GM18517 (cell line): ENCODE data around the gene THOC2.
A peak's percentile ranks its signal among the peaks of the same experiment; 100 is the strongest.
"Not testable (repeated sequence)": the region's sequence is repeated elsewhere in the genome, so short reads cannot be mapped to it uniquely, and the experiment has no call there.

Experiments used
- ATAC-seq: cut with Tn5 transposase; IDR thresholded peaks from one replicate; pipeline ENCODE4 v1.9.1; 2021; ENCODE audit warnings: mild to moderate bottlenecking, moderate library complexity; ENCODE audit not compliant: unreplicated experiment

Gene THOC2

GRCh38 chrX:123736333-123736921 lies 3.6 kb upstream of the THOC2 start:
- no peak for ATAC-seq

DNA sequence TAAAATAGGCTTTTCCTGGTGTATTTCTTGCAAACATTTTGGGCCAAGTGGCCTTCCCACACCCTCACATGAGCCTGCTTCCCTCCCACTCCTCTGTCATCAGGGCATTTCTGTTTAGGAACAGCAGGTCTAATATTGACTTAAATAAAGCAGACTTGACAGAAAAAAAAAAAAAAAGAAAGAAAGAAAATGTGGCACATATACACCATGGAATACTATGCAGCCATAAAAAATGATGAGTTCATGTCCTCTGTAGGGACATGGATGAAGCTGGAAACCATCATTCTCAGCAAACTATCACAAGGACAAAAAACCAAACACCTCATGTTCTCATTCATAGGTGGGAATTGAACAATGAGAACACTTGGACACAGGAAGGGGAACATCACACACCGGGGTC lies 2.3 kb upstream of the THOC2 start:
- not testable (repeated sequence) for ATAC-seq

GRCh38 chrX:123734079-123734478 lies 1.2 kb upstream of the THOC2 start:
- ATAC-seq, result not testable (repeated sequence)

GRCh38 chrX:123731987-123732669 lies 724 bp downstream of the THOC2 start:
- ATAC-seq, result peak; percentile 3

GRCh38 chrX:123731258-123731986 lies 1.4 kb downstream of the THOC2 start:
- ATAC-seq, result no peak

DNA sequence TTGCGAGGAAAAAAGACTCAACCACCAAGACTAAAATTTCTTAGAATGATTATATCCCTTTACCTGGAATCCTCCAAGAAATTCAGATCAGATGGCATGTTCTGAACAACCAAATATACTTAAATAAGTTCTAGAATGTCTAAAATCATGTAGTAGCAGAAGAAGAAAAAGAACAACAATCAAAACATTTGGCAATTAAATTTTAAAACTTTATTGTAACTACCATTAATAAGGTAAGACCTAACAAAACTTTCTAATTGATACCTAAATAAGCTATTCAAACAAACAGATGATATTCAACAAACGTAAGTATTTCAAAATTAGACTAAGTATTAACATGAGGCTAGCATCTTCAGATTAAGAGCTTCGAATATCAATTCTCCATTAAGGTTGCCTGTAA lies 4.3 kb downstream of the THOC2 start:
- ATAC-seq, result no peak

DNA sequence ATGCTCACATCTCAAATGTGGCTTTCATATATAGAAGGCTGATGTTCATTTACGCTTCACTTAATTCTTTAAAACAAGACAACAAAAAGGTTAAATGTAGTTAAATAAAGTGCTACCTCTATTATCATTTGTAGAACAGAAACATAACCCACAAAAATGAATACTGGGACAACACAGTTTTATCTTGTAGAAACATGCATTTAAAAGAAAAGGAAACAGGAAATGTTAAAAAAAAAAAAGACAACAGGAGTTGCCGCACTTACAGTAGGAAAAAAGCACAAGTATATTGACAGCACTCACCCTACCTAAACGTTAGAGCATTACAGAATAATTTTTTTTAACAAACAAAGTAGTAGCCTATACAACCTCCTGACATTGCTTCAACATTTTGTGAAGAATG lies 4.8 kb downstream of the THOC2 start:
- ATAC-seq, result no peak

GRCh38 chrX:123722193-123722592 lies 10.7 kb downstream of the THOC2 start:
- ATAC-seq, result not testable (repeated sequence)

- ATAC-seq, result no peak
Observed at GRCh38 chrX:123720486-123720885, 12.4 kb downstream of the THOC2 start.

- no peak for ATAC-seq
Observed at GRCh38 chrX:123713841-123714240, 19.0 kb downstream of the THOC2 start.

DNA sequence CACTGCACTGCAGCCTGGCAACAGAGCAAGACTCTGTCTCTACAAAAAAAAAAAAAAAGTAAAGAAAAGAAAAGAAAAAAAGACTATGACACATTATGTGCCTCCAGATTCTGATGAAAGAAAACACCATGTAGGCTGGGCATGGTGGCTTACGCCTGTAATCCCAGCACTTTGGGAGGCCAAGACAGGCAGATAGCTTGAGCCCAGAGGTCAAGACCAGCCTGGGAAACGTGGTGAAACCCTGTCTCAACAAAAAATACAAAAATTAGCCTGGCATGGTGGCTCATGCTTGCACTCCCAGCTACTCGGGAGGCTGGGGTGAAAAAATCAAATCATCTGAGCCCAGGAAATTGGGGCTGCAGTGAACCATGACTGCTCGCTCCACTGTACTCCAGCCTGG lies 19.4 kb downstream of the THOC2 start:
- ATAC-seq, result no peak

DNA sequence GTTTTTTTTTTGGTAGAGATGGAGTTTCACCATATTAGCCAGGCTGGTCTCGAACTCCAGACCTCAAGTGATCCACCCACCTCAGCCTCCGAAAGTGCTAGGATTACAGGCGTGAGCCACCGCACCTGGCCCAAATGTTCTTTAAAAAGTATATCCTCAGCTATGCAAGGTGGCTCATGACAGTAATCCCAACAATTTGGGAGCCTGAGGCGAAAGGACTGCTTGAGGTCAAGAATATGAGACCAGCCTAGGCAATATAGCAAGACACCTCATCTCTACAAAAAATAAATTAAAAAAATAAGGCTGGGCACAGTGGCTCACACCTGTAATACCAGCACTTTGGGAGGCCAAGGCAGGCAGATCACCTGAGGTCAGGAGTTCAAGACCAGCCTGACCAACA lies 21.7 kb downstream of the THOC2 start:
- ATAC-seq, result not testable (repeated sequence)

DNA sequence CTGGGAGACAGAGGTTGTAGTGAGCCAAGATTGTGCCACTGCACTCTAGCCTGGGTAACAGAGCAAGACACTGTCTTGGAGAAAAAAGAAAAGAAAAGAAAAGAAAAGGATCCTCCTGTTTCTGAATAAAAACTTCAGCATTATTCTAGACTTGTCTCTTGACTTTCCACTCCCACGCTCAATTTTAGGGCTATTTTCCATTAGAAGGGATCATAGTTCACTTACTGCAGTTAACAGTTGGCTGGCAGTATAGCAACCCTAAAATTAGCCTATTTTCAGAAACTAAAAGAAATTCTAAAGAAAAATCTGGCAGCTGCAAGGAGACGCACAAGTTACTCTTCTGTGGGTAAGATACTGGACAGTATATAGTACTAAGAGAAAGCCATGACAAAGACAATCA lies 28.1 kb downstream of the THOC2 start:
- no peak for ATAC-seq

- ATAC-seq, result no peak
Observed at GRCh38 chrX:123698979-123699520, 33.8 kb downstream of the THOC2 start.

GRCh38 chrX:123696334-123696733 lies 36.5 kb downstream of the THOC2 start:
- ATAC-seq, result no peak

- no peak for ATAC-seq
Observed at GRCh38 chrX:123695242-123695641, 37.6 kb downstream of the THOC2 start.

DNA sequence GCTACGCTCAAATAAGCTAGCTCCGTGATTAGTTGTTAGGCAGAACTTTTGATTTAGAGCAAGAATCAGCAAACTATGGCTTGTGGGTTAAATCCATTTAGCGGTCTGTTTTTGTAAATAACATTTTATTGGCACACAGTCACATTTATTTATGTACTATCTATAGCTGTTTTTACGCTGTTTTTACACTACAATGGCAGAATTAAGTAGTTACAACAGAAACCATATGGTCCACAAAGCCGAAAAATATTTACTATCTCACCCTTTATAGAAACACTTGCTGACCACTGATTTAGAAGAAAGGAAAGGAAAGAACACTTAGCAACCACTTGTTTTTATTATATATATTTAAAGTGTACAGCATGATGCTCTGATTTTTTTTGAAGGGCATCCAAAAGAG lies 41.1 kb downstream of the THOC2 start:
- no peak for ATAC-seq

- no peak for ATAC-seq
Observed at GRCh38 chrX:123688524-123688923, 44.3 kb downstream of the THOC2 start.

- no peak for ATAC-seq
Observed at GRCh38 chrX:123685232-123685631, 47.6 kb downstream of the THOC2 start.

DNA sequence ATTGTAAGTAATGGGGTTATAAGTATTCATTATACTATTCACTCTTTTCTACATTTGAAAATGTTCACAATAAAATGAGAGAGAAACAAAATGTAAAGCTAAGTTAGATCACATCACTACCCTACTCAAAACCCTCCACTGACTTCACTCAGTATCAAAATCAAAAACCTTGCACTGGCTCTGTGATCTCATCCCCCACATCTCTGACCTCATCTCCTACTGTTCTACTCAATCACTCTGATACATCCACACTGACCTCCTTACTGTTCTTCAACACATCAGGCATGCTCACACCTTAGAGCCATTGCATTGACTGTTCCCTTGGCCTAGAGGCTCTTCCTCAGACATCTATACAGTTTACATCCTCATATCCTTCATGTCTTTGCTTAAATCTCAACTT lies 50.7 kb downstream of the THOC2 start:
- ATAC-seq, result no peak

DNA sequence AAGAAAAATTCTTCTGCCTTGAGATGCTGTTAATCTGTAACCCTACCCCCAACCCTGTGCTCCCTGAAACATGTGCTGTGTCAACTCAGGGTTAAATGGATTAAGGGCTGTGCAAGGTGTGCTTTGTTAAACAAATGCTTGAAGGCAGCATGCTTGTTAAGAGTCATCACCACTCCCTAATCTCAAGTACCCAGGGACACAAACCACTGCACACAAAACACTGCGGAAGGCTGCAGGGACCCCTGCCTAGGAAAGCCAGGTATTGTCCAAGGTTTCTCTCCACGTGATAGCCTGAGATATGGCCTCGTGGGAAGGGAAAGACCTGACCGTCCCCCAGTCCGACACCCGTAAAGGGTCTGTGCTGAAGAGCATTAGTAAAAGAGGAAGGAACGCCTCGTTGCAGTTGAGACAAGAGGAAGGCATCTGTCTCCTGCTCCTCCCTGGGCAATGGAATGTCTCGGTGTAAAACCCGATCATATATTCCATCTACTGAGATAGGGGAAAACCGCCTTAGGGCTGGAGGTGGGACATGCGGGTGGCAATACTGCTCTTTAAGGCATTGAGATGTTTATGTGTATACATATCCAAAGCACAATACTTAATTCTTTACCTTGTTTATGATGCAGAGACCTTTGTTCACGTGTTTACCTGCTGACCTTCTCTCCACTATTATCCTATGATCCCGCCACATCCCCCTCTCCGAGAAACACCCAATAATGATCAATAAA lies 53.0 kb downstream of the THOC2 start:
- ATAC-seq, result not testable (repeated sequence)
